ENCODE data around the gene DIPK1A. TPM values are rescaled to one million over a fixed set of nuclear protein-coding genes. Genes with fewer than 3 reads are reported as not detected.

Gene DIPK1A
- total RNA-seq, 1 experiment from 2014 or later, result 1.2 TPM

DNA sequence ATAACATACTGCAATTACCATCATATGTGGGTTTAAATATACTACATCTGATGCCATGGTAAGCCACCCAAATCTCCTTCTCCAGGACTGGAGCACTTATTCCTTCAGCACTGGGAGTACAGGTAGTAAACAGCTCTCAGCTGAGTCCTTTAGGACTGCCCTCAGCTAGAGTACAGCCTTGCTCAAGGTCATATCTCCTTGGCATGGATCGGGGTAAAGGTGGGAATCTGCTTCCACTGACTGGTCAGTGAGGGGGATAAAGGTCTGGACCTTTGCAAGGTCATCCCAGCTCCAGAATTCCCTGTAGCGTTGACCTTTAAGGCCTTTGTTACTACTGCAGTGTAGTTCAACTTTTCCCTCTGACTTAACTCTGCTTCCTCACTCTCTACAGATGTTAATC is 90.7 kb downstream of the DIPK1A start:
- H3K27me3 ChIP-seq (ENCODE audit: control insufficient read depth, insufficient read depth, low read length), result no peaks in the 10 kb centered on the region
- in situ Hi-C loops (cut with HindIII; ENCODE audit: low pct_unique_long_range_greater_than_20kb, low sequenced_read_pairs), result no loop called here
- no peaks in the 10 kb centered on the region for H3K9me3 ChIP-seq (ENCODE audit: control insufficient read depth, insufficient read depth, low read depth, low read length)
- ATAC-seq, result no peak
- no peak for DNase-seq (ENCODE audit: low read depth, low spot score)
- POLR2A ChIA-PET, result no interaction called here
- H3K4me3 ChIP-seq (ENCODE audit: low read depth in 2 of 2, low read length in 2 of 2), result no peak overlapping the region
- no peaks in the 10 kb centered on the region for H3K4me1 ChIP-seq (ENCODE audit: control insufficient read depth, insufficient read depth, low read length)
- H3K36me3 ChIP-seq (ENCODE audit: control insufficient read depth, insufficient read depth, low read length), result no peaks in the 10 kb centered on the region
- TF ChIP-seq CTCF (IDR thresholded peaks at IDR 0.05), result no peak
- TF ChIP-seq TCF7L2 (IDR thresholded peaks at IDR 0.05; ENCODE audit: low read depth, low read length), result no peak
- no peak for TF ChIP-seq SIN3A (IDR thresholded peaks at IDR 0.05; ENCODE audit: borderline replicate concordance, insufficient read depth, low read depth, low read length)
- no peak for TF ChIP-seq POLR2AphosphoS5 (IDR thresholded peaks at IDR 0.05; ENCODE audit: low read depth, low read length)
- TF ChIP-seq, protein P1, sequence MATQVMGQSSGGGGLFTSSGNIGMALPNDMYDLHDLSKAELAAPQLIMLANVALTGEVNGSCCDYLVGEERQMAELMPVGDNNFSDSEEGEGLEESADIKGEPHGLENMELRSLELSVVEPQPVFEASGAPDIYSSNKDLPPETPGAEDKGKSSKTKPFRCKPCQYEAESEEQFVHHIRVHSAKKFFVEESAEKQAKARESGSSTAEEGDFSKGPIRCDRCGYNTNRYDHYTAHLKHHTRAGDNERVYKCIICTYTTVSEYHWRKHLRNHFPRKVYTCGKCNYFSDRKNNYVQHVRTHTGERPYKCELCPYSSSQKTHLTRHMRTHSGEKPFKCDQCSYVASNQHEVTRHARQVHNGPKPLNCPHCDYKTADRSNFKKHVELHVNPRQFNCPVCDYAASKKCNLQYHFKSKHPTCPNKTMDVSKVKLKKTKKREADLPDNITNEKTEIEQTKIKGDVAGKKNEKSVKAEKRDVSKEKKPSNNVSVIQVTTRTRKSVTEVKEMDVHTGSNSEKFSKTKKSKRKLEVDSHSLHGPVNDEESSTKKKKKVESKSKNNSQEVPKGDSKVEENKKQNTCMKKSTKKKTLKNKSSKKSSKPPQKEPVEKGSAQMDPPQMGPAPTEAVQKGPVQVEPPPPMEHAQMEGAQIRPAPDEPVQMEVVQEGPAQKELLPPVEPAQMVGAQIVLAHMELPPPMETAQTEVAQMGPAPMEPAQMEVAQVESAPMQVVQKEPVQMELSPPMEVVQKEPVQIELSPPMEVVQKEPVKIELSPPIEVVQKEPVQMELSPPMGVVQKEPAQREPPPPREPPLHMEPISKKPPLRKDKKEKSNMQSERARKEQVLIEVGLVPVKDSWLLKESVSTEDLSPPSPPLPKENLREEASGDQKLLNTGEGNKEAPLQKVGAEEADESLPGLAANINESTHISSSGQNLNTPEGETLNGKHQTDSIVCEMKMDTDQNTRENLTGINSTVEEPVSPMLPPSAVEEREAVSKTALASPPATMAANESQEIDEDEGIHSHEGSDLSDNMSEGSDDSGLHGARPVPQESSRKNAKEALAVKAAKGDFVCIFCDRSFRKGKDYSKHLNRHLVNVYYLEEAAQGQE (IDR thresholded peaks at IDR 0.05; ENCODE audit: insufficient read depth in 1 of 2, low read depth in 2 of 2, low read length in 1 of 2), result no peak
- intact Hi-C loops (cut with micrococcal nuclease; ENCODE audit: unreplicated experiment), result no loop called here
- CTCF ChIA-PET, result no interaction called here
- BruUV-seq (replicated peaks), result no TSS peak
- H3K27ac ChIP-seq (ENCODE audit: low read length), result no peak overlapping the region

DNA sequence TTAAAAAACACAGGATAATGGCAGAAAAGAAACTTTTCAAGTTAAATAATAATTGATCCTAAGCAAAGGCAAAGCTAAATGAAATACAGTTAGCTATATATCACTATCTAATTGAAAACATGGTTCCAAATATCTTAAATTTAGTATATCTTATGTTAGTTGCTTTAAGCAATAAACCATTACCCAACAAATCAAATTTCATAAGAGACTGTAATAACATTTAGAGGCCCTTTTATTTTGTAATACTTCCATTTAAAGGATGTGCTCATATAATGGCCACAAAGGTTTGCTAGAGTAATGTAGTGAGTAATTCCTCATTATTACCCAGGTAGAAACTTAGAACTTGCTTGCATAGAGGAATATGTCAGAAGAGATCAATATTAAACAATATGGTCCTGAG is 97.1 kb downstream of the DIPK1A start:
- ChIA-PET POLR2A (no interaction called here), CTCF (no interaction called here)
- BruUV-seq (replicated peaks), result no TSS peak
- H3K36me3 ChIP-seq (ENCODE audit: control insufficient read depth, insufficient read depth, low read length), result no peaks in the 10 kb centered on the region
- no peaks in the 10 kb centered on the region for H3K27me3 ChIP-seq (ENCODE audit: control insufficient read depth, insufficient read depth, low read length)
- H3K9me3 ChIP-seq (ENCODE audit: control insufficient read depth, insufficient read depth, low read depth, low read length), result no peaks in the 10 kb centered on the region
- ATAC-seq (no peak), DNase-seq (ENCODE audit: low read depth, low spot score) (no peak)
- no peak overlapping the region for H3K4me3 ChIP-seq (ENCODE audit: low read depth in 2 of 2, low read length in 2 of 2)
- intact Hi-C loops (cut with micrococcal nuclease; ENCODE audit: unreplicated experiment) (no loop called here), in situ Hi-C loops (cut with HindIII; ENCODE audit: low pct_unique_long_range_greater_than_20kb, low sequenced_read_pairs) (no loop called here)
- H3K27ac ChIP-seq (ENCODE audit: low read length), result no peak overlapping the region
- H3K4me1 ChIP-seq (ENCODE audit: control insufficient read depth, insufficient read depth, low read length), result peaks cover 1% of the 10 kb centered on the region; the same call in 1 of the 2 replicates
- TF ChIP-seq POLR2AphosphoS5 (IDR thresholded peaks at IDR 0.05; ENCODE audit: low read depth, low read length) (no peak), TCF7L2 (IDR thresholded peaks at IDR 0.05; ENCODE audit: low read depth, low read length) (no peak), SIN3A (IDR thresholded peaks at IDR 0.05; ENCODE audit: borderline replicate concordance, insufficient read depth, low read depth, low read length) (no peak)
- TF ChIP-seq, protein P1 (IDR thresholded peaks at IDR 0.05; ENCODE audit: insufficient read depth in 1 of 2, low read depth in 2 of 2, low read length in 1 of 2), result no peak

Data from Panc1 (cell line).